SK-N-MC (cell line): ENCODE measurements around the gene CEP162.
"Not testable (repeated sequence)": the region's sequence is repeated elsewhere in the genome, so short reads cannot be mapped to it uniquely, and the experiment has no call there.

Experiments
- DNase-seq: peaks from one replicate; pipeline ENCODE4 v3.0.0-alpha.2; 2011; ENCODE audit warnings: low read depth, low spot score
- H3K27ac ChIP-seq: fragments of 200-600 bp; sonication (generic); 2 replicates; pipeline ENCODE4 v1.5.1; 2016; ENCODE audit warnings: mixed run types
- H3K36me3 ChIP-seq: fragments of 200-600 bp; sonication (generic); 2 replicates; pipeline ENCODE4 v1.6.1; 2017; ENCODE audit warnings: antibody characterized with exemption, low read length, mixed read lengths; ENCODE audit not compliant: insufficient read depth
- H3K4me3 ChIP-seq: fragments of 200-600 bp; sonication (generic); 2 replicates; pipeline ENCODE4 v1.5.1; 2016
- H3K9ac ChIP-seq: fragments of 200-600 bp; sonication (generic); 2 replicates; pipeline ENCODE4 v1.8.0; 2017; ENCODE audit warnings: mixed run types, mixed read lengths; ENCODE audit not compliant: insufficient read length
- H3K9me3 ChIP-seq: fragments of 200-600 bp; sonication (generic); 2 replicates; pipeline ENCODE4 v1.6.1; 2017; ENCODE audit warnings: low read depth, mild to moderate bottlenecking, antibody characterized with exemption, low read length, moderate library complexity, mixed read lengths
- EZH2 ChIP-seq: fragments of 200-600 bp; sonication (generic); IDR thresholded peaks from one replicate; pipeline ENCODE4 v1.6.1; 2017; ENCODE audit warnings: antibody characterized with exemption
- FOXP2 ChIP-seq: optimal IDR thresholded peaks from 2 replicates; pipeline ENCODE3; 2011; ENCODE audit warnings: mild to moderate bottlenecking, moderate library complexity; ENCODE audit not compliant: insufficient read depth; ENCODE audit errors: extremely low read length, control extremely low read depth
- POLR2AphosphoS5 ChIP-seq: IDR thresholded peaks from 2 replicates; pipeline ENCODE4 v1.6.1; 2012; ENCODE audit warnings: mild to moderate bottlenecking, low read depth, low read length, borderline replicate concordance

Gene CEP162

GRCh38 chr6:84089552-84089951 lies 137.9 kb downstream of the CEP162 start:
- no peaks in the 10 kb centered on the region for H3K36me3 ChIP-seq
- H3K4me3 ChIP-seq: no peak overlapping the region
- no peaks in the 10 kb centered on the region for H3K9me3 ChIP-seq
- TF ChIP-seq POLR2AphosphoS5 (no peak), FOXP2 (no peak), EZH2 (no peak)
- no peak for DNase-seq
- H3K27ac ChIP-seq: no peak overlapping the region
- H3K9ac ChIP-seq: no peak overlapping the region

- Histone ChIP-seq H3K9me3 (no peaks in the 10 kb centered on the region), H3K36me3 (no peaks in the 10 kb centered on the region), H3K4me3 (no peak overlapping the region), H3K27ac (no peak overlapping the region), H3K9ac (no peak overlapping the region)
- no peak for DNase-seq
- TF ChIP-seq FOXP2 (no peak), POLR2AphosphoS5 (no peak), EZH2 (no peak)
These were observed 138.4 kb downstream of the CEP162 start for GRCh38 chr6:84089081-84089480.

GRCh38 chr6:84086545-84087429 lies 140.7 kb downstream of the CEP162 start:
- DNase-seq: no peak
- Histone ChIP-seq H3K9me3 (no peaks in the 10 kb centered on the region), H3K9ac (no peak overlapping the region), H3K36me3 (no peaks in the 10 kb centered on the region), H3K27ac (no peak overlapping the region), H3K4me3 (no peak overlapping the region)
- TF ChIP-seq POLR2AphosphoS5: no peak
- TF ChIP-seq FOXP2: no peak
- TF ChIP-seq EZH2: no peak

- Histone ChIP-seq H3K27ac (no peak overlapping the region), H3K4me3 (no peak overlapping the region), H3K9me3 (no peaks in the 10 kb centered on the region), H3K36me3 (no peaks in the 10 kb centered on the region), H3K9ac (no peak overlapping the region)
- no peak for TF ChIP-seq FOXP2
- DNase-seq: no peak
These were observed 141.4 kb downstream of the CEP162 start for GRCh38 chr6:84086056-84086455.

- H3K4me3 ChIP-seq, H3K36me3 ChIP-seq, H3K27ac ChIP-seq, H3K9me3 ChIP-seq, H3K9ac ChIP-seq, DNase-seq: not testable (repeated sequence)
These were observed 142.7 kb downstream of the CEP162 start for GRCh38 chr6:84084705-84085104.

- Histone ChIP-seq H3K9ac (no peak overlapping the region), H3K27ac (no peak overlapping the region), H3K4me3 (no peak overlapping the region), H3K9me3 (no peaks in the 10 kb centered on the region), H3K36me3 (no peaks in the 10 kb centered on the region)
- DNase-seq: no peak
- no peak for TF ChIP-seq EZH2
These were observed 144.7 kb downstream of the CEP162 start for GRCh38 chr6:84082689-84083265.

GRCh38 chr6:84081222-84081621 lies 146.2 kb downstream of the CEP162 start:
- Histone ChIP-seq H3K9me3 (no peaks in the 10 kb centered on the region), H3K27ac (no peak overlapping the region), H3K36me3 (no peaks in the 10 kb centered on the region), H3K4me3 (no peak overlapping the region), H3K9ac (no peak overlapping the region)
- DNase-seq: no peak
- TF ChIP-seq POLR2AphosphoS5 (no peak), FOXP2 (no peak), EZH2 (no peak)

- no peak for DNase-seq
- H3K4me3 ChIP-seq: no peak overlapping the region
These were observed 149.1 kb downstream of the CEP162 start for GRCh38 chr6:84078335-84078734.

GRCh38 chr6:84077645-84078044 lies 149.8 kb downstream of the CEP162 start:
- DNase-seq: no peak
- TF ChIP-seq FOXP2 (no peak), POLR2AphosphoS5 (no peak), EZH2 (no peak)
- Histone ChIP-seq H3K9me3 (no peaks in the 10 kb centered on the region), H3K36me3 (no peaks in the 10 kb centered on the region), H3K9ac (no peak overlapping the region), H3K4me3 (no peak overlapping the region), H3K27ac (no peak overlapping the region)

More at GRCh38 chr6:84078335-84078734, 149.1 kb downstream of the CEP162 start:
- no peaks in the 10 kb centered on the region for H3K36me3 ChIP-seq
- H3K9ac ChIP-seq: no peak overlapping the region
- no peak for TF ChIP-seq EZH2
- no peak for TF ChIP-seq POLR2AphosphoS5
- TF ChIP-seq FOXP2: no peak
- no peaks in the 10 kb centered on the region for H3K9me3 ChIP-seq
- no peak overlapping the region for H3K27ac ChIP-seq
